Mesendoderm (in vitro differentiated cells): Measurements from ENCODE around the gene COA3.
"Not testable (repeated sequence)": the region's sequence is repeated elsewhere in the genome, so short reads cannot be mapped to it uniquely, and the experiment has no call there.

Experiments used
- DNase-seq: peaks from one replicate; pipeline ENCODE4 v3.0.0; 2013
- H2AK5ac ChIP-seq: 2 replicates; pipeline ENCODE4 v1.6.1; 2013; ENCODE audit warnings: low read length, inconsistent platforms
- H2BK120ac ChIP-seq: 2 replicates; pipeline ENCODE4 v1.6.1; 2013; ENCODE audit warnings: low read depth, mild to moderate bottlenecking, low read length, moderate library complexity, mixed read lengths
- H2BK15ac ChIP-seq: replicated peaks from 2 replicates; pipeline ENCODE4 v1.6.1; 2013; ENCODE audit warnings: low read depth, mild to moderate bottlenecking, moderate library complexity
- H2BK5ac ChIP-seq: 2 replicates; pipeline ENCODE4 v1.6.1; 2013; ENCODE audit warnings: low read length, inconsistent platforms
- H3K18ac ChIP-seq: 2 replicates; pipeline ENCODE4 v1.6.1; 2013; ENCODE audit warnings: mild to moderate bottlenecking, low read length, mixed read lengths
- H3K23ac ChIP-seq: one replicate; pipeline ENCODE4 v1.6.1; 2013; ENCODE audit warnings: low read length
- H3K27ac ChIP-seq: 2 replicates; pipeline ENCODE4 v1.5.1; 2013; ENCODE audit warnings: low read depth, mild to moderate bottlenecking, inconsistent platforms, low read length, moderate library complexity
- H3K27me3 ChIP-seq: 2 replicates; pipeline ENCODE4 v1.6.1; 2013; ENCODE audit warnings: low read length, control low read depth, mild to moderate bottlenecking, inconsistent platforms; ENCODE audit not compliant: insufficient read depth, poor library complexity
- H3K36me3 ChIP-seq: 2 replicates; pipeline ENCODE4 v1.6.1; 2013; ENCODE audit warnings: low read length, inconsistent platforms; ENCODE audit not compliant: control insufficient read depth, insufficient read depth
- H3K4ac ChIP-seq: one replicate; pipeline ENCODE4 v1.6.1; 2013; ENCODE audit warnings: low read depth, mild to moderate bottlenecking, low read length, moderate library complexity
- H3K4me1 ChIP-seq: 2 replicates; pipeline ENCODE4 v1.6.1; 2013; ENCODE audit warnings: low read depth, low read length, inconsistent platforms; ENCODE audit not compliant: control insufficient read depth
- H3K4me2 ChIP-seq: 2 replicates; pipeline ENCODE4 v1.6.1; 2013; ENCODE audit warnings: low read length
- H3K4me3 ChIP-seq: 2 replicates; pipeline ENCODE4 v1.5.1; 2013; ENCODE audit warnings: mild to moderate bottlenecking, low read length
- H3K56ac ChIP-seq: one replicate; pipeline ENCODE4 v1.6.1; 2013; ENCODE audit warnings: low read length
- H3K79me1 ChIP-seq: 2 replicates; pipeline ENCODE4 v1.6.1; 2013; ENCODE audit warnings: low read length, inconsistent platforms
- H3K79me2 ChIP-seq: 2 replicates; pipeline ENCODE4 v1.6.1; 2013; ENCODE audit warnings: mild to moderate bottlenecking, low read length; ENCODE audit not compliant: control insufficient read depth, insufficient read depth
- H3K9ac ChIP-seq: 2 replicates; pipeline ENCODE4 v1.6.1; 2013; ENCODE audit warnings: low read length, inconsistent platforms
- H4K5ac ChIP-seq: one replicate; pipeline ENCODE4 v1.6.1; 2013; ENCODE audit warnings: low read length
- H4K8ac ChIP-seq: one replicate; pipeline ENCODE4 v1.6.1; 2013; ENCODE audit warnings: low read depth, mild to moderate bottlenecking, control low read depth, low read length, moderate library complexity
- WGBS: extraction: QIAGEN DNeasy Blood & Tissue Kit; methylation state at CpG from one replicate; pipeline ENCODE4 v1.1.7; 2013; ENCODE audit warnings: low lambda C conversion rate, missing lambda C conversion rate; ENCODE audit not compliant: insufficient coverage; ENCODE audit errors: extremely low coverage; 5-methylcytosine and 5-hydroxymethylcytosine counted together

Gene COA3

DNA sequence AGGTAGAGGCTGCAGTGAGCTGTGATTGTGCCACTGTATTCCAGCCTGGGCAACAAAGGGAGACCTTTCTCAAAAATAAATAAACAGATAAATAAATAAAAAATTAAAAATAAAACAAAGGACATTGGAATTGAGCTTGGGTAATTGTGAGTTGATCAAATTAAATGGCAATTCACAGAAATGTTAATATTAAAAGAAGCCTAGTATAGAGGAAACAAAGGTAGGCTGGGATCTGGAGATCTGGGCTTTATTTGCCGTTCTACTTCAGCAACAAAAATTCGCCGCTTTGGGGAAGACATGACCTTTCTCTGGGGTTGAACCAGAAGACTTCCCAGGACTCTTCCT is 25.6 kb downstream of the COA3 start:
- Histone ChIP-seq H3K9ac (peak overlapping the region; percentile 63), H3K4ac (no peak overlapping the region), H2BK120ac (no peak overlapping the region), H3K36me3 (peaks cover 3% of the 10 kb centered on the region), H3K79me1 (peaks cover 3% of the 10 kb centered on the region), H4K8ac (peak overlapping the region; percentile 78), H3K18ac (no peak overlapping the region), H3K79me2 (no peaks in the 10 kb centered on the region), H3K56ac (peak overlapping the region; percentile 100), H3K27me3 (no peaks in the 10 kb centered on the region), H4K5ac (no peak overlapping the region), H2AK5ac (no peak overlapping the region), H3K23ac (no peak overlapping the region), H2BK15ac (no peak overlapping the region), H2BK5ac (no peak overlapping the region), H3K27ac (no peak overlapping the region), H3K4me1 (peaks cover 2% of the 10 kb centered on the region), H3K4me3 (no peak overlapping the region), H3K4me2 (peak overlapping the region; percentile 16)
- DNase-seq, result no peak
- WGBS, result no CpG with 5 or more reads among the region's 3 CpGs

- not testable (repeated sequence) for H3K56ac ChIP-seq, H3K79me1 ChIP-seq, H3K18ac ChIP-seq, H3K36me3 ChIP-seq, H3K27me3 ChIP-seq, H3K9ac ChIP-seq, H2BK5ac ChIP-seq, H2AK5ac ChIP-seq, H3K4me1 ChIP-seq, H2BK15ac ChIP-seq, H3K79me2 ChIP-seq, H2BK120ac ChIP-seq, H4K5ac ChIP-seq, DNase-seq, H3K4ac ChIP-seq, H4K8ac ChIP-seq, H3K23ac ChIP-seq, H3K4me3 ChIP-seq, H3K4me2 ChIP-seq, H3K27ac ChIP-seq
- no CpG with 5 or more reads among the region's 10 CpGs for WGBS
Measured at GRCh38 chr17:42769964-42770363, 28.5 kb downstream of the COA3 start.

GRCh38 chr17:42768006-42768405 is 30.5 kb downstream of the COA3 start:
- H4K8ac ChIP-seq, H3K27ac ChIP-seq, H3K4me2 ChIP-seq, H3K79me2 ChIP-seq, H3K79me1 ChIP-seq, H4K5ac ChIP-seq, H2BK120ac ChIP-seq, H3K4me3 ChIP-seq, H2BK5ac ChIP-seq, H3K4me1 ChIP-seq, H2AK5ac ChIP-seq, H3K23ac ChIP-seq, H3K4ac ChIP-seq, H3K56ac ChIP-seq, H3K27me3 ChIP-seq, H3K9ac ChIP-seq, H2BK15ac ChIP-seq, H3K18ac ChIP-seq, H3K36me3 ChIP-seq, DNase-seq: not testable (repeated sequence)
- no CpG with 5 or more reads among the region's 9 CpGs for WGBS

GRCh38 chr17:42767512-42767911 is 31.0 kb downstream of the COA3 start:
- Histone ChIP-seq H3K56ac (no peak overlapping the region), H3K18ac (no peak overlapping the region), H2BK120ac (no peak overlapping the region), H3K27ac (no peak overlapping the region), H3K4me1 (no peaks in the 10 kb centered on the region), H2BK5ac (no peak overlapping the region), H3K23ac (no peak overlapping the region), H3K79me2 (no peaks in the 10 kb centered on the region), H3K79me1 (no peaks in the 10 kb centered on the region), H4K5ac (no peak overlapping the region), H4K8ac (no peak overlapping the region), H2AK5ac (no peak overlapping the region), H3K36me3 (no peaks in the 10 kb centered on the region), H3K9ac (no peak overlapping the region), H2BK15ac (no peak overlapping the region), H3K4me2 (no peak overlapping the region), H3K27me3 (no peaks in the 10 kb centered on the region), H3K4me3 (no peak overlapping the region), H3K4ac (no peak overlapping the region)
- no peak for DNase-seq

DNA sequence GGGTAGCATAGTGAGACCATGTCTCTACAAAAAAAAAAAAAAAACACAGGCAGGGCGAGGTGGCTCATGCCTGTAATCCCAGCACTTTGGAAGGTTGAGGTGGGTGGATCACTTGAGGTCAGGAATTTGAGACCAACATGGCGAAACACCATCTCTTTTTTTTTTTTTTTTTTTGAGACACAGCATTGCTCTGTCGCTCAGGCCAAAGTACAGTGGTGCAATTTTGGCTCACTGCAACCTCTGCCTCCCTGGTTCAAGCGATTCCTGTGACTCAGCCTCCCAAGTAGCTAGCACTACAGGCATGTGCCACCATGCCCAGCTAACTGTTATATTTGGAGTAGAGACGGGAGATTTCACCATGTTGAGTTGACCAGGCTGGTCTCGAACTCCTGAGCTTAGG is 32.4 kb downstream of the COA3 start:
- Histone ChIP-seq H2BK120ac (no peak overlapping the region), H2BK15ac (no peak overlapping the region), H3K36me3 (no peaks in the 10 kb centered on the region), H3K4me3 (no peak overlapping the region), H3K27me3 (no peaks in the 10 kb centered on the region), H3K79me2 (no peaks in the 10 kb centered on the region), H3K23ac (no peak overlapping the region), H3K4me2 (no peak overlapping the region), H3K4ac (no peak overlapping the region), H3K79me1 (no peaks in the 10 kb centered on the region), H3K4me1 (no peaks in the 10 kb centered on the region), H2AK5ac (no peak overlapping the region), H4K8ac (no peak overlapping the region), H3K27ac (no peak overlapping the region), H2BK5ac (no peak overlapping the region), H3K56ac (no peak overlapping the region), H3K18ac (no peak overlapping the region), H4K5ac (no peak overlapping the region), H3K9ac (no peak overlapping the region)
- WGBS, result no CpG with 5 or more reads among the region's 6 CpGs
- no peak for DNase-seq

DNA sequence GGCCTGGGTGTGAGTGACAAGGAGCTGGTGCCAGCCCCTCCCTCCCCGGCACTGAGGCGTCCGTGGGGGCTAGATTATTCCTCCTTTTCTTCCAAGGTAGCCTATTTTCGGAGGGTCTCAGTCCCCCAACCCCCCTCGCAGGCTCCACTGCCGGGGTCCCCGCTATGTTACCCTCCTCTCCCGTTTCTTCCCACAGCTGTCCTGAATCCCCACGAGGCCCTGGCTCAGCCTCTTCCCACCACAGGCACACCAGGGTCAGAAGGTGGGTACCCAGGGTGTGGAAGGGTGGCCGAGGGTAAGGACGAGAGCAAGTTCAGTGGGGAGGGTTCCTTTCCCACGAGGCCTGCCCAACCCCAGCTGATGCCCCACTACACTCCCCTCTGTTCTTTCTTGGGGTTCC is 36.9 kb downstream of the COA3 start:
- Histone ChIP-seq H3K79me2 (no peaks in the 10 kb centered on the region), H3K23ac (no peak overlapping the region), H3K18ac (peak overlapping the region; percentile 22), H3K4me3 (no peak overlapping the region), H3K79me1 (no peaks in the 10 kb centered on the region), H4K8ac (no peak overlapping the region), H3K36me3 (no peaks in the 10 kb centered on the region), H2BK120ac (no peak overlapping the region), H2BK15ac (no peak overlapping the region), H4K5ac (no peak overlapping the region), H3K4ac (no peak overlapping the region), H2BK5ac (no peak overlapping the region), H3K27ac (no peak overlapping the region), H3K56ac (peak overlapping the region; percentile 85), H2AK5ac (peak overlapping the region; percentile 65), H3K4me1 (peaks cover 2% of the 10 kb centered on the region), H3K27me3 (no peaks in the 10 kb centered on the region), H3K9ac (peak overlapping the region; percentile 70), H3K4me2 (peak overlapping the region; percentile 75)
- DNase-seq, result no peak
- WGBS, result no CpG with 5 or more reads among the region's 12 CpGs
